ENCODE measurements around the gene PNKD. TPM values are rescaled to one million over a fixed set of nuclear protein-coding genes. Genes with fewer than 3 reads are reported as not detected.

The PNKD gene, protein sequence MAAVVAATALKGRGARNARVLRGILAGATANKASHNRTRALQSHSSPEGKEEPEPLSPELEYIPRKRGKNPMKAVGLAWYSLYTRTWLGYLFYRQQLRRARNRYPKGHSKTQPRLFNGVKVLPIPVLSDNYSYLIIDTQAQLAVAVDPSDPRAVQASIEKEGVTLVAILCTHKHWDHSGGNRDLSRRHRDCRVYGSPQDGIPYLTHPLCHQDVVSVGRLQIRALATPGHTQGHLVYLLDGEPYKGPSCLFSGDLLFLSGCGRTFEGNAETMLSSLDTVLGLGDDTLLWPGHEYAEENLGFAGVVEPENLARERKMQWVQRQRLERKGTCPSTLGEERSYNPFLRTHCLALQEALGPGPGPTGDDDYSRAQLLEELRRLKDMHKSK
- 10 to 100 TPM; 33.4 to 66.4 (median 49.4) TPM for total RNA-seq

DNA sequence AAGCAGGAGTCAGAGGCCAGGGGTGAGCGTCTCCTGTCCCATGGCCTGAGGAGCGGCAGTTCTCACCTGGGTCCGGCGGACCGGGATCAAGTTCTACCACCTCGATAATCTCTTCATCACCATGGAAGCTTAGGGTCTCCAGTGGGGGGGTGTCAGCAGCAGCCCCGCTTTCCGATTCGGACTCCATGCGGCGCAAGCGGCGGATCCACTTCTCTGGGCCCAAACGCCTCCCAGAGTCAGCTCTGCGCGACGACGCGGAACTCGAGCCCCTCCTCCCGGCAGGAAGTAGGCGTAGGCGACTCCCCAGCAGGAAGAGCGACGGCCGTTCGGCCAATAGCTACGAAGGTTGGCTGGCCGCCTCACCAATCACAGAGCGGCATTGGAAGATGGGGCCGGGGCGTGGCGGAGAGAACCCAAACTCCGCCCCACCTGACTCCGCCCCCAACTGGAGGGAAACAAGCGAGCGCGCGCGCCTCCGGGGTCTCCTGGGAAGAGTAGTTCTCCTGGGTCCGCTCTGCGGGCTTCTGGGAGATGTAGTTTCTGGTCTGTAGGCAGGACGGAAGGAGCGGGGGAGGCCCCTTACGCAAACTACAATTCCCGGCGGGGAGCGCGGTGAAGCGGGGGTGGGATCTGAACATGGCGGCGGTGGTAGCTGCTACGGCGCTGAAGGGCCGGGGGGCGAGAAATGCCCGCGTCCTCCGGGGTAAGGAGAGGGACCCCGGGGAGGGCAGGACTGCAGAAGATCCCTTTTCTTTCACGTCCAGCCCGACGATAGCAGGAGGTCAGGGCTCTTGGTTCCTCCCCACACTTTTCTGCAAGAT is at the start of gene PNKD, which contains the start of gene AAMP:
PNKD (plus strand) TSS at position 620 of the 821 bp plus-strand sequence; CDS start at position 637, 17 bp downstream.
AAMP (minus strand) TSS at position 238 of the 821 bp plus-strand sequence; CDS start at position 187, 51 bp downstream.
- TF ChIP-seq POLR2AphosphoS5 (IDR thresholded peaks at IDR 0.05): peak in 2 of 3 donors; percentile 41 to 55
- no peak for TF ChIP-seq EP300 (IDR thresholded peaks at IDR 0.05)
- TF ChIP-seq, protein P1, sequence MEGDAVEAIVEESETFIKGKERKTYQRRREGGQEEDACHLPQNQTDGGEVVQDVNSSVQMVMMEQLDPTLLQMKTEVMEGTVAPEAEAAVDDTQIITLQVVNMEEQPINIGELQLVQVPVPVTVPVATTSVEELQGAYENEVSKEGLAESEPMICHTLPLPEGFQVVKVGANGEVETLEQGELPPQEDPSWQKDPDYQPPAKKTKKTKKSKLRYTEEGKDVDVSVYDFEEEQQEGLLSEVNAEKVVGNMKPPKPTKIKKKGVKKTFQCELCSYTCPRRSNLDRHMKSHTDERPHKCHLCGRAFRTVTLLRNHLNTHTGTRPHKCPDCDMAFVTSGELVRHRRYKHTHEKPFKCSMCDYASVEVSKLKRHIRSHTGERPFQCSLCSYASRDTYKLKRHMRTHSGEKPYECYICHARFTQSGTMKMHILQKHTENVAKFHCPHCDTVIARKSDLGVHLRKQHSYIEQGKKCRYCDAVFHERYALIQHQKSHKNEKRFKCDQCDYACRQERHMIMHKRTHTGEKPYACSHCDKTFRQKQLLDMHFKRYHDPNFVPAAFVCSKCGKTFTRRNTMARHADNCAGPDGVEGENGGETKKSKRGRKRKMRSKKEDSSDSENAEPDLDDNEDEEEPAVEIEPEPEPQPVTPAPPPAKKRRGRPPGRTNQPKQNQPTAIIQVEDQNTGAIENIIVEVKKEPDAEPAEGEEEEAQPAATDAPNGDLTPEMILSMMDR (IDR thresholded peaks at IDR 0.05): peak in 1 of 2 donors; percentile 18
- TF ChIP-seq POLR2A (IDR thresholded peaks at IDR 0.05): peak in 1 of 2 donors; percentile 75
- H3K9me3 ChIP-seq: no peaks in the 10 kb centered on the region
- WGBS: 0% methylated on average over 37 of the region's 64 CpGs
- peak within 1 kb of the TSS; percentile 85 for H3K27ac ChIP-seq
- H3K4me1 ChIP-seq: peaks cover 53% of the 10 kb centered on the region
- H3K27me3 ChIP-seq: no peaks in the 10 kb centered on the region
- peaks cover 43% of the 10 kb centered on the region for H3K36me3 ChIP-seq
- DNase-seq (ENCODE audit: low spot score in 2 of 2): peak; percentile 100
- H3K4me3 ChIP-seq: peak within 1 kb of the TSS; percentile 79

DNA sequence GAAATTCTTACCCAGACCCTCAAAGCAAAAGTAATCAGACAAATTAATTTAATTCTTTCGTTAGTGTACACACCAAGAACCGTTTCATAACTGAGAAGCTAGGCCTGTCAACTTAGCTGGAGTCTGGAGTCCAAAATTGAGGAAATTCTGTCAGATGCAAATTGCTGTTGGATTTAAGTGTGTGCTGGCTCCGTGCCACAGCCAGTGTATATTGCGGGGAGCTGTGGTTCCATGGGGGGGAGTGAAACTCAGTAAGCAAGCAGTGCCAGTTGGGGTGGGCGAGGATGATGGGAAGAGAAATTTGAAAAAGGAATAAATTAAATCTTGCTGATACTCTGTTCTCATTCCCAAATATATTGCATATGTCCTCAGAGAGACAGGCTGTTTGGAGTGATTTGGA is 49.3 kb upstream of the PNKD start:
- Histone ChIP-seq H3K4me1 (peaks cover 69% of the 10 kb centered on the region), H3K27me3 (no peaks in the 10 kb centered on the region), H3K4me3 (no peak overlapping the region), H3K27ac (no peak overlapping the region), H3K36me3 (peaks cover 24% of the 10 kb centered on the region), H3K9me3 (no peaks in the 10 kb centered on the region)
- DNase-seq (ENCODE audit: low spot score in 2 of 2): no peak
- no peak for TF ChIP-seq POLR2AphosphoS5 (IDR thresholded peaks at IDR 0.05)
- TF ChIP-seq EP300 (IDR thresholded peaks at IDR 0.05): no peak
- TF ChIP-seq, protein P1 (IDR thresholded peaks at IDR 0.05): no peak
- no peak for TF ChIP-seq POLR2A (IDR thresholded peaks at IDR 0.05)
- WGBS: 38% methylated on average over 5 of the region's 5 CpGs

DNA sequence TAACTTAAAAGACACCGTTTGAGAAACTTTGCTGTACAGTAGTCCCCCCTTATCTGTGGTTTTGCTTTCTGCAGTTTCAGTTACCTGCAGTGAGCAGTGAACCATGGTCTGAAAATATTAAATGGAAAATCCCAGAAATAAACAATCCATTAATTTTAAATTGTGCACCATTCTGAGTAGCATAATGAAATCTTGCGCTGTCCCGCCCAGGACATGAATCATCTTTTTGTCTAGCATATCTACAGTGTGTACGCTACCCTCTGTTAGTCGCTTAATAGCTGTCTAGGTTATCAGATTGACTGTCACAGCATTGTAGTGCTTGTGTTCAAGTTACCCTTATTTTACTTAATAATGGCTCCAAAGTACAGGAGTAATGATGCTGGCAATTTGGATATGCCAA is 47.3 kb upstream of the PNKD start:
- no peak for DNase-seq (ENCODE audit: low spot score in 2 of 2)
- Histone ChIP-seq H3K9me3 (no peaks in the 10 kb centered on the region), H3K4me1 (peaks cover 65% of the 10 kb centered on the region), H3K27ac (no peak overlapping the region), H3K36me3 (peaks cover 41% of the 10 kb centered on the region), H3K4me3 (no peak overlapping the region), H3K27me3 (no peaks in the 10 kb centered on the region)
- no peak for TF ChIP-seq POLR2AphosphoS5 (IDR thresholded peaks at IDR 0.05)
- TF ChIP-seq, protein P1 (IDR thresholded peaks at IDR 0.05): no peak
- TF ChIP-seq EP300 (IDR thresholded peaks at IDR 0.05): no peak
- TF ChIP-seq POLR2A (IDR thresholded peaks at IDR 0.05): no peak
- WGBS: 49% methylated on average over 5 of the region's 5 CpGs

DNA sequence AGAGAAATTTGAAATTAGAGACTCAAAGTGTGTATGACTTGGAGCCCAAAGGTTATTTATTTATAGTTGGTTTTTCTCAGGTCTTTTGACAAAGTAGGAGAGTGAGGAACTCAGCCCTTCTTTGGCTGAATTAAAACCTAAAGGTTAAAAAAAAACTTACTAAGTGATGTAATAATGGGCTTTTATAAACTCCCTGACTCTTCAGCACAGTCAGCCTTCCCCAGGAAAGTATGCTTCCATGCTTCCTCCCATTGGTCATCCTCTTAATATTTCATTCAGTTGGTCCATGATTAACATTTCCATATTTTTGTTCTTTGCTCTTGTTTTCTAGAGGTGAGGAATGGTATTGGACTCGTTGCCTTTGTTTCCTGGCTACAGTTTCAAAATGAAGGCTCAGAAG is 46.1 kb upstream of the PNKD start:
- Histone ChIP-seq H3K27me3 (no peaks in the 10 kb centered on the region), H3K4me3 (no peak overlapping the region), H3K9me3 (no peaks in the 10 kb centered on the region), H3K4me1 (peaks cover 65% of the 10 kb centered on the region), H3K27ac (no peak overlapping the region), H3K36me3 (peaks cover 53% of the 10 kb centered on the region)
- no peak for DNase-seq (ENCODE audit: low spot score in 2 of 2)
- TF ChIP-seq, protein P1 (IDR thresholded peaks at IDR 0.05): no peak
- TF ChIP-seq POLR2A (IDR thresholded peaks at IDR 0.05) (no peak), EP300 (IDR thresholded peaks at IDR 0.05) (no peak), POLR2AphosphoS5 (IDR thresholded peaks at IDR 0.05) (no peak)
- WGBS: 67% methylated on average over 1 of the region's 1 CpG

DNA sequence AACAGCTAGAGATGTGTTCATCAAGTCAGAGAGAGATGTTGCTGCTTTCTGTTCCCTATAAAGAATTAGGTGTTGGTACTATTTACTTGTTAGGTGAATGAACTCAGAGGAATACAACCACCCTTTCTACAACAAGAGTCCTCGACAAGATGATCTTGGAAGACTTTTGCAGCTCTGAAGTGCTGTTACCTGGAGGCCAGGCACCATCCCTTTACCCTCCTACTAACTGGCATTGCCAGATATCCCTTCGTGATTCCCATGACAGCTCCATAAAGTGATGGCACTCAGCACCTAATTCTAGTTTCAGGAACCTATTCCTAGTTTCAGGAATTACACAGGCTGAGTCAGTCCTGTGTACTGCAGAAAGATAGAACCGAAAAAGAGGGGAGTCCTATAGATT is 43.4 kb upstream of the PNKD start:
- WGBS: 71% methylated on average over 3 of the region's 3 CpGs
- Histone ChIP-seq H3K27ac (no peak overlapping the region), H3K36me3 (peaks cover 73% of the 10 kb centered on the region), H3K4me1 (peaks cover 56% of the 10 kb centered on the region), H3K9me3 (no peaks in the 10 kb centered on the region), H3K4me3 (no peak overlapping the region), H3K27me3 (no peaks in the 10 kb centered on the region)
- TF ChIP-seq, protein P1 (IDR thresholded peaks at IDR 0.05): no peak
- TF ChIP-seq EP300 (IDR thresholded peaks at IDR 0.05): no peak
- TF ChIP-seq POLR2AphosphoS5 (IDR thresholded peaks at IDR 0.05): no peak
- no peak for TF ChIP-seq POLR2A (IDR thresholded peaks at IDR 0.05)
- no peak for DNase-seq (ENCODE audit: low spot score in 2 of 2)

All from suprapubic skin (tissue), 4 donors.